Measurements from ENCODE around the gene DPM2.

DNA sequence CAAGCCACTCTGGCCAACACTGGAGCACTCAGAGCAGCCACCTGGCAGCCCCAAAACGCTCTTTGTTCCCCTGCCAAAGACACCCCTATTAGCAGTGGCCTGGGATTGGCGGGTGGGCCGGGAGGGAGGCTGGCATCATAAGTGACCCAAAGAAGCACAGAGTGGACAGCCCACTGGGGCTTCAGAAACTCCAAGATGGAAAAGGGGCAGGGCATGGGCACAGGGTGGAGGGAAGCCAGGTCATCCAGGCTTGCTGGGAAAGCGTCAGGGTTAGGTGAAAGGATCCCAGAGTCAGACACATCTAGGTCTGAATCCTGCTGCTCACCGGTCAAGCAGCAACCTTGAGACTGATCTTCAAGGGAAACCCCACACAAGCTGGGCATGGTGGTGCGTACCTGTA lies 28.3 kb upstream of the DPM2 start:
- TF ChIP-seq, protein P1, sequence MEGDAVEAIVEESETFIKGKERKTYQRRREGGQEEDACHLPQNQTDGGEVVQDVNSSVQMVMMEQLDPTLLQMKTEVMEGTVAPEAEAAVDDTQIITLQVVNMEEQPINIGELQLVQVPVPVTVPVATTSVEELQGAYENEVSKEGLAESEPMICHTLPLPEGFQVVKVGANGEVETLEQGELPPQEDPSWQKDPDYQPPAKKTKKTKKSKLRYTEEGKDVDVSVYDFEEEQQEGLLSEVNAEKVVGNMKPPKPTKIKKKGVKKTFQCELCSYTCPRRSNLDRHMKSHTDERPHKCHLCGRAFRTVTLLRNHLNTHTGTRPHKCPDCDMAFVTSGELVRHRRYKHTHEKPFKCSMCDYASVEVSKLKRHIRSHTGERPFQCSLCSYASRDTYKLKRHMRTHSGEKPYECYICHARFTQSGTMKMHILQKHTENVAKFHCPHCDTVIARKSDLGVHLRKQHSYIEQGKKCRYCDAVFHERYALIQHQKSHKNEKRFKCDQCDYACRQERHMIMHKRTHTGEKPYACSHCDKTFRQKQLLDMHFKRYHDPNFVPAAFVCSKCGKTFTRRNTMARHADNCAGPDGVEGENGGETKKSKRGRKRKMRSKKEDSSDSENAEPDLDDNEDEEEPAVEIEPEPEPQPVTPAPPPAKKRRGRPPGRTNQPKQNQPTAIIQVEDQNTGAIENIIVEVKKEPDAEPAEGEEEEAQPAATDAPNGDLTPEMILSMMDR (IDR thresholded peaks at IDR 0.05; ENCODE audit: insufficient read depth, low read depth, low read length) = no peak
- TF ChIP-seq EZH2 (IDR thresholded peaks at IDR 0.05; ENCODE audit: insufficient read depth, low read length) = no peak
